ENCODE results near the gene FBXL15.
A peak's percentile ranks its signal among the peaks of the same experiment; 100 is the strongest.
"Not testable (repeated sequence)": the region's sequence is repeated elsewhere in the genome, so short reads cannot be mapped to it uniquely, and the experiment has no call there.

FBXL15 gene

DNA sequence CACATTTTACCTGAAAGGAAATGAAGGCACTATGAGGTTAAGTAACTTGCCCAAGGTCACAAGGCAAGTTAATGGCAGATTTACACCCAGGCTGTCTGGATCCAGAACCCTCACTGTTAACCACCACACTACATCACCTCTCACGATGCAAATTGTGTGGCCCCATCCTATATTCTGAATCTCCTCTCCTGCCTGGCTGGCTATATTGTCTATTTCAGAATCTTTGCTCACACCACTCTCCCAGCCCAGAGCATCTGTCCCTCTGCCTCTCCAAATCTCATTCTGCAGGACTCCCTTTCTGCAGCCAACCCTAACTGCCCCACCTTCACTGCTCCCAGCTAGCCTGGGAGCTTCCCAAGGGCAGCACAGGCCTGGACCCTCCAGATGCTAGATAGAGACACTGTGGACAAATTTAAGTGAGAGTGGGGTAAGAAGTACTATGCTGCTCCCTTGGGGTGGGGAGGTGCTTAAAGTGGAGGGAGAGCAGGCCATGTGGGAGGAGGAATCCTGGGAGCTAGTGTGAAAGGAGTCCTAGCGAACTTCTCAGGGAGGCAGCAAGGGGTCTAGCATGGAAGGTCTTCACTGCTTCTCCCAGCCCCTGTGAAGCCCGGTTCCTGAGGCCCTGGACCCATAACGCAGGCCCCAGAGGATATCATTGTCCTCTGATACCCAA lies 11.0 kb downstream of the FBXL15 start:
- DNase-seq (ENCODE audit: low read depth): peak; percentile 19

DNA sequence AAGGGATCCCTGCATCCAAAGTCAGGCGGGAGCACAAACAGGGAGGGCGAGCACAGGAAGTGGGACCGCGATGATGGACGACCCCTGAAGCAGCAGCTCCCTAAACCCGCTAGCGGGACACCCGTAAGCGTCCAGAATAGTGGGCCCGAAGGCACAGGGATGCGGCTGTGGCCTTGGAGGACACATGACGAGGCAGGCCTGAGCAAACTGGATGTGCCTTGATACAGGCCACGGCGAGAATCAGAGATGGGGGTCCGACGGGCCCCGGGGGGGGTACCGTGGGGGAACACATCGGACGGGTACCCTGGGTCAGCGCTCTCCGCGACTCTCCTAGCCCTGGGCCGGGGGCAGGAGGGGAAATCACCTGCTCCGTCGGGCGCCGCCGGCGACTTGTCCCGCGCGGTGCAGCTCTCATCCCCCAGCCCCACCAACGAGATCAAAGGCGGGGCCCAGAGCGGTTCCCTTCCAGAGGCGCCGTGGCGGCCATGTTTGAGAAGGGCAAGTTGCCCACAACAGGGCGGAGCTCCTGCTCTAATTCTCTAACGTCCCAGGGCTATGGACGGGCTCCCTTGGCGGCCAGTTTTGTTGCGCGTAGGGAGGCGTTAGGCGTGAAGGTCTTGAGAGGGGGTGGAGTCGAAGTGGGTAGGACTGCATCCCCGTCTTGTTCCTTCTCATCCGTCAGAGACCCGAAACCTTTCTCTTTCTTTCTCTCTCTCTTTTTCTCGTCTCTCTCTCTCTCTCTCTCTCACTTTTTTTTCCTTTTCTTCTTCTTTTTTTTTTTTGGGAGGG lies 11.7 kb downstream of the FBXL15 start, which contains the start of gene CUEDC2:
TSS of gene CUEDC2 (minus strand) at position 413 of the 789 bp plus-strand sequence. CDS start 7,386 bp downstream, outside the sequence.
- peak; percentile 95 for DNase-seq (ENCODE audit: low read depth)

DNA sequence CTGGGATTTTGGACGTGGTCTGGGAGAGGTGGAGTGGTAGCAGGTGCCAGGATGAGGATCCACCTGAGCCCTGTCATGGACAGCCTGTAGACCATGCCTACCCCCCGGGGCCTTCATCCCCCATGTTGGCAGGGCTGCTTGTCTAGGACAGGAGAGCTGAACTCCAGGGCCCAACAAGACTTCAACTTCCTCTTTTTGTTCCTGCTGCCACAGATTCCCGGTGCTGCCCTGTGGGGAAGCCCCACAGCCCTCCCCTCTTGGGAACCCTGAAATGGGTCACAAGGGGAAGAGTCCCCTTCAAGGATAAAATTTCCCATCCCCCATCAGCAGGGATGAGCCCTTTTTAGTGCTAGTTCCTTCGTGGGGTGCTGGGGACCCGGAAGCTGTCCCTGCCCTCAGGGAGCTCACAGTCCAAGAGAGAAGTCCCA lies 13.0 kb downstream of the FBXL15 start:
- no peak for DNase-seq (ENCODE audit: low read depth)

DNA sequence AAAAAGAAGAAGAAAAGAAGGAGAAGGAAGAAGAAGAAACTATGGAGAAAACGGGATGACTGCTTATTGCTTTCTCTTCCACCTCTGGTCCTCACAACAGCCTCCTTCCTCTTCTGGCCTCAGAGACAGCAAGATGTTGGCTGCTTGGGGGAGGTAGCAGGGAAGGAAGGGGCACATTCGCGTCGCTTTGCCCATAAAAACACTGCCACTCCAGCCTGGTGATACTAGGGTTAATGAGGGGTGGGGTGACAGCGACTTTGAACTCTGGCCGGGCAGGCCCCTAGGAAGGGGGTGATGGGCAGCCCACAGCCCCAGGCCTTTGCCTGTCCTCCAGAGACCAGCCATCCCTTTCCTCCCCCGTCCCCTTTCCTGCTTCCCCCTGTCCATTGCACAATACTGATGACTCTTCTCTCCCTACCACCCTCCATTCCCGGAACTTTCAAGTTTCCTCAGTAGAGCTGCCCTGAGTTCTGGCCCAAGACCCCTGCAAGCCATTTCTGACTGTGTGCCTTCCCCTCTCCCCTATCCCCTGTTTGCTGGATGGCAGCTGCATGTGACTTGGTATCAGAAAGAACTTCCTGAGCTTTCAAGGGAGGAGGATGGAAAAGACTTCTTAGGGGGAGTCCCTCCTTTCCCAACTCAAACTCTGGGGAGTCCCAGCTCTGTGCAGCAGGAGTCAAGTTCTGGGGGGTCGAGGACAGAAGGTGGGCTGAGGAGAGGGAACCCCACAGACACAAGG lies 13.9 kb downstream of the FBXL15 start:
- peak; percentile 83 for DNase-seq (ENCODE audit: low read depth)

DNA sequence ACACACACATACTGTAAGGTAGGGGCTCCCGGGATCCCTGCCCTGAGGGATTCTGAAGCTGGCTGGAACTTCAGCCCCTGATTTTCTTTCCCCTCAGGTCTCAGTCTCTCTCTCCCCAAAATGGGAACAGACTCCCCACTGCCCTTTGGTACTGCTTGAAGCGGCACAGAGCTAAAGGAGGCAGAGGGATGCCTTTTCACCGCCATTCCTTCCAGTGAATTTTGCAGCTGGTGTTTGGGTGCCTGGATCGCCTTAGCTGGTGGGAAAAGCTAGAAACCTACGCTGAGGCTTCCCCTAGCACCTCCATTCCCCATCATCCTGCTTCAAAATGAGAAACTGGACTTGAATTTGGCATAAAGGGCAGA lies 14.5 kb downstream of the FBXL15 start:
- no peak for DNase-seq (ENCODE audit: low read depth)

DNA sequence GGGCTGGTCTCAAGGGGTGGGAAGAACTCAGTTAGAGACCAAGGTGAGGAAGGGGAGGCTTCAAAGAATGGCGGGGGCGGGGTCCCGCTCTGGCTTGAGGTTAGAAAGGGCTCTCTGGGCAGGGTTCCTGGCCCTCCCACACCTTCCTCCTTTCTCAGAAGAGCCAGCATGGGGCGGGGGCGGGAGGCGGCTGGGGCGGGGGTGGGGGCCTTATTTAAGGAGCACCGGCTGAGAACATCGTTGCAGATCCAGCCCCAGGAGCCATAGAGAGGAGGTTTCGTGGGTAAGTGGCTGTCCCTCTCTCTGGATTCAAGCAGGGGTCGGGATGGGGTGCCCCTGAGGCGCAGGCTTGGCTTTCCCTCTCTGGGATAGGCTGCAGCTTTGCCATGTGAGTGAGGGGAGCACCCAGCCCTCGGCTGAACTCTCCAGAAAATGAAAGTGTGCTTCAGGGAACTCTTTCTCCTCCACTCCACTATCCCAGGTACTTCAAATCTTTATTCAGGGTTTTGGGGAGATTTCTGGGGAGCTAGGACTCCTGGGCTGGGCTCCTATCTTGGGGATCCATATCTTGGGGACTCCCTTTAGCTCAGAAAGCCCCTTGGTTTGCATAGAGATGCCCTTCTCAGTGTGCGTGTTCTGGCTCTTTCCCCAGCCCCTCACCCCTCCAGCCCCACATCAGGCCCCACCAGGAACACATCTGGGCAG lies 15.0 kb downstream of the FBXL15 start:
- DNase-seq (ENCODE audit: low read depth): peak; percentile 12

DNA sequence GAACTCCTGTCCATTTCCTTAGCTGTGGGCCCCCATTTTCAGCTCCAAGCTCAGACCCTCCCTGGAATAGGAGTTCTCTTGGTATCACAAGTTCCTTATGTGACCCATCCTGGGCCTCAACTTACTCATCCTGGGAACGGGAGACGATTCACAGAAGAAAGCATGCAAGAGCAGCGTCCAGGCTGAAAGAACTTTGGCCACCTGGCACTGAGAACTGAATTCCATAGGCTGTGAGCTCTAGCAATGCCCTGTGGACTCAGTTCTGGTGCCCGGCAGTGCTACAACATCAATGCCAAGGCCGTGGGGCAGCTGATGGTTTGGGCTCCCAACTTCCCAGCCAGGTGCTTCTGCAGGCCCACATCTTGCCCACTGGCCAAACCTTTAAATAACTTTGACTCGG lies 15.7 kb downstream of the FBXL15 start:
- no peak for DNase-seq (ENCODE audit: low read depth)

DNA sequence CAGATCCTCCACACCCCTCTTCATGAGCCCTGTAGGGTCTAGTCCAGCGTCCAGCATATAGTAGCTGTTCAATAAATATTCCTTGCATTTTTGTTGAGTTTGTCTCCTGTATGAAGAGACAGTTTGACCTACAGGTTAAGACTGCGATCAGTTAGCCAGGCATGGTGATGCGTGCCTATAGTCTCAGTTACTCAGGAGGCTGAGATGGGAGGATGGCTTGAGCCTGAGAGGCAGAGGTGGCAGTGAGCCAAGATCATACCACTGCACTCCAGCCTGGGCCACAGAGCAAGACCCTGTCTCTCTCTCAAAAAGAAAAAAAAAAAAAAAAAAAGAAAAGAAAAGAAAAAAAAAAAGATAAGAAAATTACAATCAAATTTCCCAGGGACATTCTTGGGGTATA lies 16.9 kb downstream of the FBXL15 start:
- no peak for DNase-seq (ENCODE audit: low read depth)

DNA sequence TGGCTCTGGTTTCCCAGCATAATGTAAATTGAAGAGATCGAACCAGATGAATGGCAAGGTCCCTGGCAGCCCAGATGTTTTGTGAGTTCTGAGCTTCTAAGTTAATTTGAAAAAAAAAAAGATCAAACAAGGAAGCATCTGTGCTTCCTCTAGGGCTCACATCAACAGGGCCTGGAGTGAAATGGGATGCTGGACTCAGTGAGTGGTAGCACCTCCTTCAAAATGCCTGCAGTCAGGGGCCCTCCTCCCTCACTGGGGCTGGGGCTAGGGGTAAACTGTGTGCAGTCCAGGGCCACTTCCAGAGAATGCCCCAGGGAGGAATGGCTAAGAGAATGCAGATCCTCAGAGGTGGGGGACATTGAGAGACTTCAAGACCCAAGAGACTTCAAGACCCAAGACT lies 17.7 kb downstream of the FBXL15 start:
- DNase-seq (ENCODE audit: low read depth): no peak

DNA sequence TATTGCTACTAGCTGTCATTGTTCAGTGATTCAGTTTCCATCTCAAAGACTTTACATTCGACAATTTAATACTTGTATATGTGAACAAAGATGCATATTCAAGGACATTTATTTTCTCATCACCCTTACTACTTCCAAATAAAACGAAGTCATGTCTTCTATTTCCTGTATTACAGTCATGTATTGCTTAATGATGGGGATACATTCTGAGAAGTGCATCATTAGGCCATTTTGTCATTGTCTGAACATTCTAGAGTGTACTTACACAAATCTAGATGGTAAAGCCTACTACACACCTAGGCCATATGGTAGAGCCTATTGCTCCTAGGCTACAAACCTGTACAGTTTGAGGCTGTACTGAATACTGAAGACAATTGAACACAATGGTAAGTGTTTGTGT lies 24.2 kb downstream of the FBXL15 start:
- DNase-seq (ENCODE audit: low read depth): no peak

DNA sequence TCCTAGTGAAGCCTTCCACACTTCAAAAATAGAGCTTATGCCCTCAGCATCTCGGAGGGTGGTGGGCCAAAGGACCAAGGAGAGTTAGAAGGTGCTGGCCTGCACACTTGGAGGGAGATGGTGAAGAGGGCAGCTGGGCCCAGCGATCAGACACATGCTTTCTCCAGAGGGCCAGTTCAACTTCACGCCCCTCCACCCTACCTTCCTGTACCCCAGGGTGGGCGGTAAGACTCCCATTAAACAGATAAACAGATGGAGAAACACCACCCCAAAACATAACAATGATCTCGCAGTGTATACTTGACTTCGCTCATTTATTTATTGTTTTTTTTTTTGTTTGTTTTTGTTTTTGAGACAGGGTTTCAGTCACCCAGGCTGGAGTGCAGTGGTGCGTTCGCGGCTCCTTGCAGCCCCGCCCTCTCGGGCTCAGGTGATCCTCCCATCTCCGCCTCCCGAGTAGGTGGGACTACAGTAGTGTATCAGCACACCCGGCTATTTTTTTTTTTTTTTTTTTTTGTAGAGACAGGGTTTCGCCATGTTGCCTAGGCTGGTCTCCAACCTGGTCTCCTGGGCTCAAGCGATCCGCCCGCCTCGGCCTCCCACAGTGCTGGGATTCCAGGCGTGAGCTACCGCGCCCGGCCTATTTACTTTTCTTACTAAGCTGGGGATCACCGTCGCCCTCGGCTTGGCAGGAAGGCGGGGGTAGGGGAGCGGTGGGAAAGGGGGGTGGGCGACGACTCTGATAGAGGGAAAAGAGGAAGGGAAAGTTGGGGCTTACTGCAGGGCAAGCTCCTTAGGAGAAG lies 28.9 kb downstream of the FBXL15 start:
- peak; percentile 75 for DNase-seq (ENCODE audit: low read depth)

DNA sequence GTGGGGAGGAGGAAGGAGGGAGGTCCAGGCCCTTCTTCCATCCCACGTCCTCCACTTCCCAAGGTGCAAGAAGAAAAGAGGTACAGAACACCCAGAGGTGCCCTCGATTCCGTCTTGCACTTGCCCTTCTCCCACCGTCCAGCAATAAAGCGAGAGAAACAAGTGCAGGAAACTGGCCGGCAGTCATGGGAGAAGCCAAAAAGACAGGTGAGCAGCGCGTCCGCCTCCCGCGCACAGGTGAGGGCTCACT lies 29.4 kb downstream of the FBXL15 start:
- no peak for DNase-seq (ENCODE audit: low read depth)

DNA sequence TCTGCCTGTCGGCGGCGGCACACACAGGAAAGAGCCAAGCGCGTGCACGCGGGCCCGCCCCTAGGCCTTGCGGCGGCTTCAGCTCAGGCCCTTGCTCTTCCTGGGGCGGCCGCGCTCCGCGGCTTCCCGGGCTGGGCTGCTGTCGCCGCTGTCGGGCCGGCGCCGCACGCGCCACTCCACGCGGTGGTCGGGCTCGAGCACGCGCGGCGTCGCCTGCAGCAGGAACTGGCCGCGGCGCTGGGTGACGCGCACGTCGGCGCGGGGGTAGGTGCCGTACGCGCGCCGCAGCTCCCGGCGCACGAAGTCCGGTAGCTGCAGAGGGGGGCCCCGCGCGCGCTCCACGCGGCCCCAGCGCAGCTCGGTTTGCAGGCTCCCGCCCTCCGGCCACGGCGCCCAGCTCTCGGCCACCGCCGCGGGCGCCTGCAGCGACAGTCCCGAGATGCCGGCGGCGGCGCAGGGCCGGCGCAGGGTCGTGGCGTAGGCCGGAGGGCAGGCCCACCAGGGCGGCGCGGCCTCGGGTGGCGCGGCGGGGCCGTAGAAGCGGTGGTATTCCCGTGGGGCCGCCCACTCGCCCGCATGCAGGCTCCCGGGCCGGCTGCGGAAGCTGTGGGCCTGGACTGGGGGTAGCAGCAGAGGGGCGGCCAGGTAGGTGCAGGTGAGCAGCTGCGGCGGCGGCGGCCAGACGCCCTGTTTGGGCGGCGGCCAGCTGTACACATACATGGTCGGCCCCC lies 29.9 kb downstream of the FBXL15 start:
- peak; percentile 57 for DNase-seq (ENCODE audit: low read depth)

DNA sequence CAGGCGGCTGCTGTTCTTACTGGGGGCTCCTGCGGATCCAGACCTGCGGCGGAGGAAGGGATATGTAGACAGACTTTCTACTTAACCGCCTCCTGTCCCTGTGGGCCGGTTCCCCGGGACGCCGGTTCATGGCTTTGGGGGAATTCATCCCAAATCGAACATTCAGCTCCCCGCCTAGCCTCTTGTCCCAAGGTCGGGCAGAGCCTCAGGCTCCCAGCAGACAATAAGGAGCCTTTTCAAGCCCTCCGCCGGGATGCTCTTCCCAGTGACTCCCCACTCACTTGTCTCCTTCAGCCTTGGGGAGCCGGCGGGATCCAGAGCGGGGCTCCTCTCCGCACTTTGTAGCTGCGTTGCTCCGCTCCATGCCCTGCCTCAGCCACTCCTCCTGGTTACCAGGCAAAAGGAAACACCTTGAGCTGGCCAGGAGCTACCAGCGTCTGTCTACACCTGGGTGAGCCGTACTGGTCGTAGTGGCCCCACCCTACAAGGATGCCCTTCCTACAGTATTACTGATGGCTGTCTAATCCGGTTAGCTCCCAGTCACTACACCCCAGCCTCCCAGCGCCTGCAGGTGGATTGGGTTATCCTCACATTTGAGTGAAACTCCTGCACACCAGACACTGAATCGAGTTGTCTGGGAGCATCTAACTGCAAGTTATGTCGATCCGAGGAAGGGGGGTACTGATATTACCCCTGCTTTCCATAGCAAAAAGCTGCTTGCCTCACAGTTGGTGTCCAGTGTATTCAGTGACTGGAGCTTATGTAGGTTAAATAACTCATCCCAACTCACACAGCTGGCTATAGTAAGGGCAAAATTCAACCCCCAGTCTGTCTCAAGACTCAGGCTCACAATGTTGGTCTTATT lies 30.7 kb downstream of the FBXL15 start, which contains the start of gene C10orf95:
TSS of gene C10orf95 (minus strand) at position 439 of the 865 bp plus-strand sequence. CDS start 450 bp downstream, outside the sequence.
- no peak for DNase-seq (ENCODE audit: low read depth)

DNA sequence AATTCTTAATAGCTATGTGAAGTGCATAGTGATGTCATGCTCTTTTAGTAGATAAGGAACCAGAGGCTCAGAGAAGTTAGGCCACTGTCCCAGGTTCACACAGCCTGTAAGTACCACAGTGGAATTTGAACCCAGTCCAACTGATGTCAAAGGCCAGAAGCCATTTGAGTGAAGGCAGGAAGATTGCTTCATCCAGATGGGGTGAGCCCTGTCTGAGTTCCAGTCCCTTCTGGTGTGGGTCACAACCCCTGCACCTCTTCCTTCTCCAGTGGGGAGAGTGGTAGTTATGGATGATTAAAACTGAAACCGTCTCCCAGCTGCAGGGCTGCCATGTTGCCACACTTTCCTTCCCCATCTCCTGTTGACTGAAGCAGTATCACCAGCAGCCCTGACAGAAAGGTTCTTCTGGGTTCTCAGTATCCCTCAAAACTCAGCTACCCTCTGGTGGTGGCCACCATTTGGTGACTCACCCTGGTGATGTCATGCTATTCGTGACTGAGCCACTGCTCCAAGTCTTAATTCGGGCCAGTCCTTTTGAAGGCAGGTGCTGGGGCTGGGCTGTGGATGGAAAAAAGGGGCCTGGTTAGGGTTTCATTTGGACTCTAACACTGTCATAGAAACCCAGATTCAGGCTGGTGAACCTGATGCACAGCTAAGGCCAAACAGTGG lies 32.2 kb downstream of the FBXL15 start:
- DNase-seq (ENCODE audit: low read depth): peak; percentile 46

DNA sequence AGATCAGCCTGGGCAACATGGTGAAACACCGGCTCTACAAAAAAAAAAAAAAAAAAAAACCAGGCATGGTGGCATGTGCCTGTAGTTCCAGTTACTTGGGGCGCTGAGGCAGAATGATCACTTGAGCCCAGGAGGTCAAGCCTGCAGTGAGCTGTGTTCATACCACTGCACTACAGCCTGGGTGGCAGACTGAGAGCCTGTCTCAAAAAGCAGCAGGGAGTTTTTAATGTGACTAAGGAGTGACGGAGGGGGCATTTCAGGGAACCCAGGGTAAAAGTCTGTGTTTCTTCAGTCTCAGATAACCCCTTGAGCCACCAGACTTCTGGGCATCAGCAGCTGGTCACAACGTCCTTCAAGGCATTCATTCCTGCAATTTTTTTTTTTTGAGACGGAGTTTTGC lies 32.9 kb downstream of the FBXL15 start:
- no peak for DNase-seq (ENCODE audit: low read depth)

DNA sequence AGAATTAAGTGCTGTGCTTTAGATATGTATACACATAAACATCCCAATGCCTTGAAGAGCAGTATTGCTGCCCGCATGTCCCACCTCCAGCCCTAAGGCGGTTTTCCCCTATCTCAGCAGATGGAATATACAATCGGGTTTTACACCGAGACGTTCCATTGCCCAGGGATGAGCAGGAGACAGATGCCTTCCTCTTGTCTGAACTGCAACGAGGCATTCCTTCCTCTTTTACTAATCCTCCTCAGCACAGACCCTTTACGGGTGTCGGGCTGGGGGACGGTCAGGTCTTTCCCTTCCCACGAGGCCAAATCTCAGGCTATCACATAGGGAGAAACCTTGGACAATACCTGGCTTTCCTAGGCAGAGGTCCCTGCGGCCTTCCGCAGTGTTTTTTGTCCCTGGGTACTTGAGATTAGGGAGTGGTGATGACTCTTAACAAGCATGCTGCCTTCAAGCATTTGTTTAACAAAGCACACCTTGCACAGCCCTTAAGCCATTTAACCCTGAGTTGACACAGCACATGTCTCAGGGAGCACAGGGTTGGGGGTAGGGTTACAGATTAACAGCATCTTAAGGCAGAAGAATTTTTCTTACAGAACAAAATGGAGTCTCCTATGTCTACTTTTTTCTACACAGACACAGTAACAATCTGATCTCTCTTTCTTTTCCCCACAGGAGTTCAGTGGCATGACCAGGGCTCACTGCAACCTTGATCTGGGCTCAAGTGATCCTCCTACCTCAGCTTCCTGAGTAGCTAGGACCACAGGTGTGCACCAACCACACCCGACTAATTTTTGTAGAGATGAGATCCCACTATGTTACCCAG lies 34.2 kb downstream of the FBXL15 start:
- not testable (repeated sequence) for DNase-seq (ENCODE audit: low read depth)

DNA sequence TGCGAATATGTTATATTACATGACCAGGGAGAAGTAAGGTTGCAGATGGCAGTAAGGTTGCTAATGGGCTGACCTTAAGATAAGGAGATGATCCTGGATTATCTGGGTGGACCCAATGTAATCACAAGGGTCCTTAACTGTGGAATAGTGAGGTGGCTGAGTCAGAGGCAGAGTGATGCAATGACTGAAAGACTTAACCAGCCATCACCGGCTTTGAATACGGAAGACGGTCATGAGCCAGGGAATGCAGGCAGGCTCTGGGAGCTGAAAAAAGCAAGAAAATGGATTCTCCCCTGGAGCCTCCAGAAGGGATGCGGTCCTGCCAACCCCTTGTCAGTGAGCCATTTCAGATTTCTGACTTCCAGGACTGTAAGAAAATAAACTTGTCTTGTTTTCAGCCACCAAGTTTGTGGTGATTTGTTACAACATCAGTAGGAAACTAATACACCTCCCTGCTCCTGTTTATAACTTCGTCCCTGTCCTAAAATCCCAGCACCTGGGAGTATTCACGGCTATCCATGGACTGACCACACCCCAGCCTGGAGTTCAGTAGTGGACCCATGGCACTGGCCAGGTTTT lies 35.3 kb downstream of the FBXL15 start:
- peak; percentile 95 for DNase-seq (ENCODE audit: low read depth)
